SK-N-SH (cell line): Measurements from ENCODE around the gene KRT33B.

Experiments used
- CTCF ChIP-seq: fragments of 200-600 bp; sonication (generic); IDR thresholded peaks from 2 replicates; pipeline ENCODE4 v1.6.1; 2017; ENCODE audit warnings: antibody characterized with exemption, mild to moderate bottlenecking, moderate library complexity
- FOXM1 ChIP-seq: IDR thresholded peaks from 2 replicates; pipeline ENCODE4 v1.4.0; 2012; ENCODE audit warnings: low read depth, mild to moderate bottlenecking
- JUND ChIP-seq: IDR thresholded peaks from 2 replicates; pipeline ENCODE4 v1.4.0; 2012
- POLR2AphosphoS5 ChIP-seq: IDR thresholded peaks from 2 replicates; pipeline ENCODE4 v1.6.1; 2012; ENCODE audit warnings: low read depth, low read length
- RCOR1 ChIP-seq: fragments of 150-350 bp; IDR thresholded peaks from 2 replicates; pipeline ENCODE4 v1.6.1; 2017; ENCODE audit warnings: antibody characterized with exemption, low read length
- REST ChIP-seq: IDR thresholded peaks from 2 replicates; pipeline ENCODE4 v1.6.1; 2012; ENCODE audit warnings: mild to moderate bottlenecking, low read depth, low read length, moderate library complexity
- RFX5 ChIP-seq: IDR thresholded peaks from 2 replicates; pipeline ENCODE4 v1.6.1; 2012; ENCODE audit warnings: mild to moderate bottlenecking, improper control_type of control experiment, low read length
- RXRA ChIP-seq: IDR thresholded peaks from 2 replicates; pipeline ENCODE4 v1.4.0; 2012; ENCODE audit warnings: low read depth, mild to moderate bottlenecking, borderline replicate concordance
- USF1 ChIP-seq: IDR thresholded peaks from 2 replicates; pipeline ENCODE4 v1.4.0; 2012; ENCODE audit warnings: low read depth, borderline replicate concordance
- USF2 ChIP-seq: fragments of 150-350 bp; IDR thresholded peaks from 2 replicates; pipeline ENCODE4 v1.6.1; 2017; ENCODE audit warnings: antibody characterized with exemption, low read length, low read depth, borderline replicate concordance

- no peak for TF ChIP-seq CTCF
- no peak for TF ChIP-seq RFX5
- no peak for TF ChIP-seq FOXM1
- no peak for TF ChIP-seq JUND
- TF ChIP-seq POLR2AphosphoS5 = no peak
- TF ChIP-seq RCOR1 = no peak
- no peak for TF ChIP-seq USF2
- no peak for TF ChIP-seq REST
- TF ChIP-seq RXRA = no peak
- TF ChIP-seq USF1 = no peak
Measured at GRCh38 chr17:41326173-41327145, 43.2 kb downstream of the KRT33B start.
